GM21367 (cell line): Measurements from ENCODE around the gene NEURL3.
"Not testable (repeated sequence)": the region's sequence is repeated elsewhere in the genome, so short reads cannot be mapped to it uniquely, and the experiment has no call there.

ENCODE experiments used
- ATAC-seq: cut with Tn5 transposase; IDR thresholded peaks from one replicate; pipeline ENCODE4 v1.9.1; 2021; ENCODE audit not compliant: unreplicated experiment

NEURL3 gene, protein sequence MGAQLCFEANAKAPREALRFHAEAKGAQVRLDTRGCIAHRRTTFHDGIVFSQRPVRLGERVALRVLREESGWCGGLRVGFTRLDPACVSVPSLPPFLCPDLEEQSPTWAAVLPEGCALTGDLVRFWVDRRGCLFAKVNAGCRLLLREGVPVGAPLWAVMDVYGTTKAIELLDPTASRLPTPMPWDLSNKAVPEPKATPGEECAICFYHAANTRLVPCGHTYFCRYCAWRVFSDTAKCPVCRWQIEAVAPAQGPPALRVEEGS

DNA sequence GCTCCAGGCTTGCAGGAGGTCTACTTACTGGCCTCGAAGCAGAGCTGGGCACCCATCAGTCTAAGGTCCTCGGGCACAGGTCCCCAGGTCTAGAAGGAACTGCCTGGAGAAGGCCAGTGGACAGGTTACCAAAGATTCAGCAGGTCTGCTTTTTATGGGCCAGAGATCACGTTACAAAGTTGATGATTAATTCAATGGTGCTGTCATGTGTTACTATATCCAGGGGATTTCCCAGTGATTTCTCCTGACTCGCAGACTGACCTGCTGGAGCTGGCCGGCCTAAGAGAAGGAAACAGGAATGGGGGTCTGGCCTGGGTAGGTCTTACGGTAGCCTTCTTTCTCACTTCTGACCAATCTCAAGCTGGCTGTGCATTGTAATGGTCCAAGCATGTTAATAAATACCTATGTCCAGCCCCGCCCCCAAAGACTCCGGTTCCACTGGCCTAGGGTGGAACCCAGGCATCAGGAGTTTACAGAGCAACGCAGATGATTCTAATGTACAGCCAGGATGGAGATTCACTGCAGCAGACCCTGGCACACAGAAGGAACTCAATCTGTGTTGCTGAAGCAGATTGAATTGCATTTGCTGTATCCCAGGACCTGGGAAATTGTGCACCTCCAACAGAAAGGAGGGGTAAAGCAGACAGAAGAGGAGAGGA lies at the start of gene NEURL3:
Gene NEURL3, minus strand, starts transcription at position 127 of the 659 bp plus-strand sequence. Its CDS starts 71 bp downstream, at position 56.
- no peak for ATAC-seq

DNA sequence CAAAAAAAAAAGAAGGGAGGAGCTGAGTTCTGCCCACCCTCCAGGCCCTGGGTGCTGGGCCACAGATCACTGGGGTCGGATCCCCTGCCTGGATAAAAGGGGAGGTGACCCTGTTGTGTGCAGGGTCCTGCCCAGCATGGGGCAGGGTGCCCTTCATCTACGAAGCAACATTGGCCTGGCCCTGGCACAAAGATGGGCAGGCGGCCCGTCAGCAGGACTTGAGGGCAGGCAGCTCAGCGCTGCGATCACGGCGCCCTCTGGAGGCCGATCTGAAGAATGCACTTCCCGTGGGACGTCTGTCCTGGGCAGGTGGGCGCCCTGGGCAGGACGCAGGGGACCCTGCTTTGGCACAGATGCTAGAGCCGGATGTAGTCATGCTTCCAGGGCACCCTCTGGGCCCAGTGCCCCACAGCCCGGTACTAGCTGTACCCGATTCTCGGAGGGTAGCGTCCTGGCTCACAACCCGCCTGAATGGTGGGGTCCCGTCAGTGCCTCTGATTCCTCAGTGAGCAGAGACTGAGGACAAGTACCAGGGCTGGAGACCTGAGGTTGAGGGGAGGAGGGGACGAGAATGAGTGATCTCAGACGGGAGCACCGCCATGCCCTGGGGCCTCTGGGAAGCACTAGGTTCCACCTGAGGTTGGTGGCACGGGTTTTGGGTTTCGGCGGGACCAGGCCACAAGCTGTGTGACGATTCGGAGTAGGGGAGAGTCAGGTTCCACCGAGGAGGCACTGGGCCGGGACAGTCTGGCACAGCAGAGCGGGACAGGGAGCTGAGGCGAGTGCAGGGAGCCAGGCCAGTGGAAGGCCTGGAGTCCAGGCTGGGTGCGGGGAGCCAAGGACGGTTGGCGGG lies 49.4 kb upstream of the NEURL3 start:
- no peak for ATAC-seq

DNA sequence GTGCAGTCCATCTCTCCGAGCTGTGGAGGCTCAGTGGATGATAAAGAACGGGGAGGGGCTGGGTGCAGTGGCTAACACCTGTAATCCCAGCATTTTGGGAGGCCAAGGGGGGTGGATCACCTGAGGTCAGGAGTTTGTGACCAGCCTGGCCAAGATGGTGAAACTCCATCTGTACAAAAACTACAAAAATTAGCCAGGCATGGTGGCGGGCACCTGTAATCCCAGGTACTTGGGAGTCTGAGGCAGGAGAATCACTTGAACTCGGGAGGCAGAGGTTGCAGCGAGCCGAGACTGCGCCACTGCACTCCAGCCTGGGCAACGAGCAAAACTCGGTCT lies 48.8 kb upstream of the NEURL3 start:
- not testable (repeated sequence) for ATAC-seq

DNA sequence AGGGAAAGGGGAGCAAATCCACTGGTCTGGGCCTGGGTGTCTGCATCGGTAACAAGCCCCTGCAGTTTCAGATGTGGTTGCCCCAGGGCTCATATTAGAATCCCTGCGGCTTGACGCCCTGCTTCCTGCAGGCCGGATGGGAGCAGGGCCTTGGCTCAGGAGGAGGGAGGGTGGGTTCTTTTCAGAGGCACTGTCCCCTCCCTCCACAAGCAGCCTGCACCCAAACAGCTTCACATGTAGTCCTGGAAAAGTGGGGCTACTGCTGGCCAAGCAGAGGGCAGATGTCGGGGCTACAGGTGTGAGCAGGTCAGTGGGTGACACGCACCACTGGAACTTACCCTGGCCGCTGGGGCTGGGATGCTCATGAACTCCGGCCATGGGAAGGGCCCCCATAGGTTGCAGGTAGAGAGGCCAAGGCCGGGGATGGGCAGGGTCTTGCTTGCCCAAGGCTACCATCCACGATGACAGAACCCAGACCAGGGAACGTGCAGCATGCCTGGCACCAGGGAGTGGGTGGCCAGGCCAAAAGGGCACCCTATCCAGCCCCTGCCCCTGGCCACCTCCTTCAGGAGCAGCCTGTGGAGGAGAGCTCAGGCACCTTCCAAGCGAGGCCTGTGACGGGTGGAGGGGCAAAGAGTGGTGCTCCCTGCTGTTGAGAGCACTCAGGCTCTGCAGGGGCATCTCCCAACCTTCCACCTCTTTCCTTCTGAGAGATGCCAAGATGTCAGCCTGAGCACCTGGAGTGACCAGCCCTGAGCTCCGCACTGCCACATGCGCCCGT lies 48.2 kb upstream of the NEURL3 start:
- ATAC-seq: no peak

DNA sequence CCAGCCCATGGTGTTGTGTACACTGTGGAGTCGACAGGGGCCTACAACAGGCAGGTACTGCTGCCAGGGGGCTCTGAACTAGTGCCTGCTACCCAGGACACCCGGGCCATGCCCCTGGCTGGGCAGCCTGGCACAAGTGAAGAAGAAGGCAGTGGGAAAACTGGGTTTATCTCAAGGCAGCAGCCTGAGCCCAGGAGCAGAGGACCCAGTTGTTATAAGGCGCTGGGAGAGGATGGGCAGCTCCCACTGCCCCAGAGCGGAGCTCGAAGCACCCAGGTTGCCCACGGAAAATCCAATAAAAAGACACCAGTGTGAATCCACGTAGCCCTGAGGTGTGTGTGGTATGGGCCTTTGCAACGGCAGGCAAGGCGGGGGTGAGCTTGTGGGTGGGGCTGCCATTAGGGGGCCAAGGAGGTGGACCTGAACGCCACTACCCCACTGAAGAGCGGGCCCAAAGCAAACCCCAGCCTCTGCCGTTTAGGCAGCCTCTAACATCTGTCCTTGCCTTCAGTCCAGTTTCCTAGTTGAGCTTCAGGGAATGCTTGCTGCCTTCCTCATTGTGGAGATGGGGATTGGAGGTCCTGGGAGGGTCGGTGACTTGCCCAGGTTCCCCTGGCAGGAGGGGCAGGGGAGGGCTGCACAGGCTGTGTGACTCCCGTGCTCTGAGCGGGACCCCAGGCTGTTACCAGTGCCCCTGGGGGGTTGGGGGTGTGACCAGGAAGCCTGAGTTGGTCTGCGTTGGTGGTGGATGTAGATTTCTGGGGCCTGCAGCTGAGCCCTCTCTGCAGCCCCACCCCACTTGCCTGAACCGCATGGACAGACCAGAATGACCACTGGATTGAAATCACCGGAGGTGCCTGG lies 47.4 kb upstream of the NEURL3 start:
- no peak for ATAC-seq

DNA sequence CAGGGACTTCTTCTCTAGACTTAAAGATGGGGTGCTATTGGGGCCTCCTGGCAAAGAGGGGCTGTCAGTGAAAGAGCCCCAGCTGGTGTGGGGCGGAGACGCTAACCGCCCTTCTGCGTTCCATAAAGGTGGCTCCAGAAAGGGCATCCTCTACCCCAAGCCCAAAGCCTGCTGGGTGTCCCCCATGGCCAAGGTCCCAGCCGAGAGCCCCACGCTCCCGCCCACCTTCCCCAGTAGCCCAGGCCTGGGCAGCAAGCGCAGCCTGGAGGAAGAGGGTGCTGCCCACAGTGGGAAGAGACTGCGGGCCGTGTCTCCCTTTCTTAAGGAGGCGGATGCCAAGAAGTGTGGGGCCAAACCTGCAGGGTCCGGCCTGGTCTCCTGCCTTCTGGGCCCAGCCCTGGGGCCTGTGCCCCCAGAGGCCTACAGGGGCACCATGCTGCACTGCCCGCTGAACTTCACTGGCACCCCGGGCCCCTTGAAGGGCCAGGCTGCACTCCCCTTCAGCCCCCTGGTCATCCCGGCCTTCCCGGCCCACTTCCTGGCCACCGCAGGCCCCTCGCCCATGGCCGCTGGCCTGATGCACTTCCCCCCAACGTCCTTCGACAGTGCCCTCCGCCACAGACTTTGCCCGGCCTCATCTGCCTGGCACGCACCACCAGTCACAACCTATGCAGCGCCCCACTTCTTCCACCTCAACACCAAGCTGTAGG lies 46.6 kb upstream of the NEURL3 start:
- no peak for ATAC-seq

DNA sequence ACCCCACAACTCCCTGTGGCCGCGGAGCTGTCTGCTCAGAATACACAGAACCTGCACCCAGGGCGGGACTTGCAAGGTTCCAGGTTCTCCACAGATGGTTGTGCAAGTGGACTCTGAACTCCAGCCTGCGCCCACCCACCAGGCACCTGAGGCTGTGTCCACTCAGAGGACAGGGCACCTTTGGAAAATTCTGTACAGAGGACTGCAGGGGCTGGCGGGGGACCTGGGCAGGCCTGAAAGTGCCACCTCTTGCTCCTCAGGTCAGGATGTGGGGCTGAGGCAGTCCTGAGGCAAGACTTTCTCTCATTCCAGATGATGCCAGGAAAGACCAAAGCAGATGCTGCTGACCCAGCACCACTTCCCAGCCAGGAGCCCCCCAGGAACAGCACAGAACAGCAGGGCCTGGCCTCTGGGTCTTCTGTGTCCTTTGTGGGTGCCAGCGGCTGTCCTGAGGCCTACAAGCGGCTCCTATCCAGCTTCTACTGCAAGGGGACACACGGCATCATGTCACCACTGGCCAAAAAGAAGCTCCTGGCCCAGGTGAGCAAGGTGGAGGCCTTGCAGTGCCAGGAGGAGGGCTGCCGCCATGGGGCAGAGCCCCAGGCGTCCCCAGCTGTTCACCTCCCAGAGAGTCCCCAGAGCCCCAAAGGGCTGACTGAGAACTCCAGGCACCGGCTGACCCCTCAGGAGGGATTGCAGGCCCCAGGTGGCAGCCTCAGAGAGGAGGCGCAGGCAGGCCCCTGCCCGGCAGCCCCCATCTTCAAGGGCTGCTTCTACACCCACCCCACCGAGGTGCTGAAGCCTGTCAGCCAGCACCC lies 45.8 kb upstream of the NEURL3 start:
- ATAC-seq: no peak

DNA sequence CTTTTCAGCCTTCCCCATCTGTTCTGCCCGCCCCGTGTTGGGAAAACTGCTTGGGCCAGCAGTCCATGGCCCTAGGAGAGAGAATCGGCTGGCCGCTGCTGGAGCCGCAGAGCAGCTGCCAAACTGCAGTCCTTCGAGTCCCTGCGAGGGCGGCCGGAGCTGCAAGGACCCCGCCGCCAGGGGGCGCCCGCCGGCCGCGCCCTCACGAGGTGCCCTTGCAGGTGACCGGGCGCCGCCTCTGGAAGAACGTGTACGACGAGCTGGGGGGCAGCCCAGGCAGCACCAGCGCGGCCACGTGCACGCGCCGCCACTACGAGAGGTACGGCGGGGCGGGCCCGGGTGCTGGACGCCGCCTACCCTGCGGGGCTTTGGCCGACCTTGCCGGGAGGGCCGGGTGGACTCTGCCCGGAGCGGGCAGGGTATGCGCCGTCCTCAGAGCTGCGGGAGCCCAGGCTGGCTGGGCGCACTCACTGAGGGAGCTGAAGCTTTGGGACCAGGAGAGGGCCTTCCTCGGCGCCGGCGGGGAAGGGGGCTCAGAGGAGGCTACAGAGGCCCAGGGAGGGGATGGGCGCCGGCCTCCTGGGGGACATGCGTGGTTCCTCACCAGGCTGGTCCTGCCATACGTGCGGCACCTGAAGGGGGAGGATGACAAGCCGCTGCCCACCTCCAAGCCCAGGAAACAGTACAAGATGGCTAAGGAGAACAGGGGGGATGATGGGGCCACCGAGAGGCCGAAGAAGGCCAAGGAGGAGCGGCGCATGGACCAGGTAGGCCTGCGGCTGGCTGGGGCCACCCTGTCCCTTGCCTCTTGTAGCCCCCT lies 45.0 kb upstream of the NEURL3 start:
- ATAC-seq: no peak

DNA sequence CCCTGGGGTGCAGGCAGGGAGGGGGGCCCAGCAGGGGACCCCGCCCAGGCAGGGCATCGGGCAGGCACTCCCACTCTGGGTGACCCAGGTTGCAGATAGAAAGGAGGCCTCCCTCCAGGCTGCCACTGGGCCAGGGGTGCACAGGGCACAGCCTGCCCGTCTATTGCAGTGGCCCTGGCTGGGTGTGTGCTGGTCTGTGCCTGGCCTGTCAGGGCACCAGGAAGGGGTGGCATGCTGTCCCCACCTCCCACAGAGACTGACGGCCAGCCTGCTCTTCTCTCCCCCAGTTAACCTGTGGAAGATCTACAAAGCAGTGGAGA lies 44.3 kb upstream of the NEURL3 start:
- ATAC-seq: no peak

DNA sequence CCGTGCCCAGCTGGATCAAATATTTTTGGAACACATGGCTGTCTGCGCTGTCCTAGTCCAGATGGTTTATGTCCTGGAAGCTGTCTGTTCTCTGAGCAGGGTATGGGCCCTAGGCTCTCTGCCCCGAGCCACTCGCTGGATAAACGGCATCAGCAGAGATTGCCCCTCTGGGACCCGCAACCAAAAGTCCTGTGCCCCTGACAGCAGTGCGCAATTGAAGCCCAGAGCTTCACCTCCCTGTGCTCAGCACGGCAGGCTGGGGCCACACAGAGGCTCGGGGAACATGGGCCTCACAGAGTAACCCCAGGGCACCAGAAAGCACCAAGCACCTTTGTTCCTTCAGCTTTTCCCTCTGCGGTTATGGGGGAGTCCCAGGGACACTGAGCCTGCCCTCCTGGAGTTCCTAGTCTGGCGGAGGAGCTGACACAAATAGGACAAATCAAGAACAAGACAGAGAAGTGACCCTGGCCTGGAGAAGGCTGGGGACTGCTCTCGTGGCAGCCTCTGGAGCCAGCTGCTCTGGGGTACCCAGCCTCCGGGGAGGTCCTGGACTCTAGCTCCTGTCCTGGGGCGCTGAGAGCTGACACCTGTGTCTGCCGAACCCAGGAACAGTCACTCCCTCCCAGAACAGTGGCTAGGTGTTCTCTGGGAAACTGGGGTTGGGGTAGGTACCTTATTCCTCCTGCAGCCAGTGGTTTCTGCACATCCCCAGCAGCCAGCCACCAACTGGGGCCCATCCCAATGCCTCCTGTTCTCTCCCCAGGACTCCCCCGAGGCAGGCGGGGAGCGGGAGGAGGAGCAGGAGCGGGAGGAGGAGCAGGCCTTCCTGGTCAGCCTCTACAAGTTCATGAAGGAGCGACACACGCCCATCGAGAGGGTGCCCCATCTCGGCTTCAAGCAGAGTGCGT lies 43.7 kb upstream of the NEURL3 start:
- ATAC-seq: no peak

DNA sequence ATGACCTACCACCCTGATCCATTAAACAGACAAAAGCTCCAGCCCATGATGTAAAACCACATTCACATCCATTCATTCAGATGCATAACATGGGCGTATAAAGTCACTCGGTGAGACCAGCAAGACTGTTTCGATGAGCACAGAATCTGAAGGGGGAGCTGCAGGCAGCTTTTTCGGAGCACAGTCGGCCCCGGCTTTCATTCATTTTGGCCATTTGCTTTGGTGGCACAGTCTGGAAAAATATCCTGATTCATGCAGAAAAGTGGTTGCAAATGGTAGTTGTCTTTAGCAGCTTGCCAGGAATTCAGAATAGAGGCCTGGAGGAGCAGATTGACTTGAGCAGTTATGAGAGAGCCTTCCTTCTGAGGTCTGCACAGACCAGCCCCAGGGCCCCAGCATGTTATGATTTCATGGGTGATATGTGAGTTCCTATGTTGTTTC lies 42.6 kb upstream of the NEURL3 start:
- ATAC-seq: no peak

DNA sequence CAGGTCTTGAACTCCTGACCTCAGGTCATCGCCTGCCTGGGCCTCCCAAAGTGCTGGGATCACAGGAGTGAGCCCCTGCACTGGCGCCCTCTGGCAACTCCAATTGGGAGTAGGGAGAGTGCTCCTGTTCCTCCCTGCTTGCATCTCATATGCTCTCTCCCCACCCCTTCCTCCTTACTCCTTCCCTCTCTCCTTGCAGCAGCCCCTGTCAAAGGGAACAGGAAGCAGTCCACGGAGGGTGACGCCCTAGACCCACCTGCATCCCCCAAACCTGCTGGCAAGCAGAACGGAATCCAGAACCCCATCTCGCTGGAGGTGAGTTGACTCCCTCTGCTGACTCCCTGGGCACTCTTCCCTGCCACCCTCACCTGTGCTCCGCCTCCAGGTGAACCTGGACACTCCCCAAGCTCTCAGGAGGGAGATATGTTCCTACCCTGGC lies 42.1 kb upstream of the NEURL3 start:
- no peak for ATAC-seq

DNA sequence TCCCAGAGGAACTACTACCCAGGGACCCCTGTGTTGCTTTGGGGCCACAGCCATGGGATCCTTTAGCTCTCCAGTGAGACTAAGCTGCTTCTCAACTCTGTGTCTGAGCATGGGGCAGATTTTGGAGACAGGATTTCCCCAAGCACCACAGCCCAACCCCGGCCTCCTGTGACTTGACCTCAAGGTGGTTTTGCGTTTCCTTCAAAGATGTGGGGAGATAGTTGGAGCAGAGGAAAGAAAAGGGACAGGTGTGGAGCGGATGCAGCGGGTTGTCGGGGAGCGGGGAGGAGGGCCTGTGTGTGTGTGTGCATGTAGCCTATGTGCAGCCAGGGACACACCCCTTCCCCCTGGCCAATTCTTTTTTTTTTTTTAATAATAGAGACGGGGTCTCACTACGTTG lies 41.6 kb upstream of the NEURL3 start:
- ATAC-seq: no peak

DNA sequence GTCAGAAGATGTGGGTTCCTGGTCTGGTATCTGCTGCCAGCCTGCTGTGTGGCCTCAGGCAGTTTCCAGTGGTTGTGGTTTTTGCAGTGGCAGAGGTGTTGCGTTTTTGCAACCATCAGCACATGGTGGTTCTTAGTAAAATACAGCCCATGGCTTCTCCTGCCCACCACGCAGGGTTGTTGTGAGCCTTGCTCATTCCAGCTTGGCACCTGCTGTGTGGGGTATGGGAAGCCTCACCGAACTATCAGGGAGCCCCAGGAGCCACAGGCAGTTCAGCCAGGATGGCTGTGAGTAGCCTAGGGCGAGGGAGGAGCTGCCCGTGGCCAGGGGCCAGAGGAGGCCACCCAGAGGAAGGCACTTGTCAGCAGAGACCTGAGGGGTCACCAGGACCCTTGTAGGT lies 41.2 kb upstream of the NEURL3 start:
- no peak for ATAC-seq

DNA sequence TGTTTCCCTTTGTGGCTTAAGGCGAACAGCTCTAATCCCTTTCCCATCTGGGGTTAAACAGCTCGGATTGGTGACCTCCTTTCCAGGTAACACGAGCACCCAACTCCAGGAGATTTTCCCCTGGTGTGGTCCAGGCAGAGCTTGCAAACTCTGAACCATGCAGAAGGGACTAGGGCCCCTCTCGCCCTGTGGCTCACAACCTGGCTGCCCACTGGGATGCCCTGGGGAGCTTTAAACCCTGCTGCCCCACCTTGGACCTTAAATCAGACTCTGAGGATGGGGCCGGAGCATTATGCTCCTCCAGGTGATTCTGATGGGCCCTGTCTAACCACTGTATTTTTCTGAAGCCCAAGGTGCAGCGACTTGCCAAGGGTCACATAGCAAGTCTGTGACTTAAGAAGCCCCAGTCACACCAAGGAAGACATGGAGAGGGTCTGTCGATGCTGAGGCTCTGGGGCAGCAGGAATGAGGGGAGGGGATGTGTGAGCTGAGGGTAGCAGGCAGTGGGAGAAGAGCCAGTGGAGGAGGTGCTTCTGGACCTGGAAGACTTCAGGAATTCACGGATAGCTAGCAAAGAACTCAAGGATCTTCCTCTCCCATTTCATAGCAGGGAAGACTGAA lies 37.3 kb upstream of the NEURL3 start:
- ATAC-seq: no peak

DNA sequence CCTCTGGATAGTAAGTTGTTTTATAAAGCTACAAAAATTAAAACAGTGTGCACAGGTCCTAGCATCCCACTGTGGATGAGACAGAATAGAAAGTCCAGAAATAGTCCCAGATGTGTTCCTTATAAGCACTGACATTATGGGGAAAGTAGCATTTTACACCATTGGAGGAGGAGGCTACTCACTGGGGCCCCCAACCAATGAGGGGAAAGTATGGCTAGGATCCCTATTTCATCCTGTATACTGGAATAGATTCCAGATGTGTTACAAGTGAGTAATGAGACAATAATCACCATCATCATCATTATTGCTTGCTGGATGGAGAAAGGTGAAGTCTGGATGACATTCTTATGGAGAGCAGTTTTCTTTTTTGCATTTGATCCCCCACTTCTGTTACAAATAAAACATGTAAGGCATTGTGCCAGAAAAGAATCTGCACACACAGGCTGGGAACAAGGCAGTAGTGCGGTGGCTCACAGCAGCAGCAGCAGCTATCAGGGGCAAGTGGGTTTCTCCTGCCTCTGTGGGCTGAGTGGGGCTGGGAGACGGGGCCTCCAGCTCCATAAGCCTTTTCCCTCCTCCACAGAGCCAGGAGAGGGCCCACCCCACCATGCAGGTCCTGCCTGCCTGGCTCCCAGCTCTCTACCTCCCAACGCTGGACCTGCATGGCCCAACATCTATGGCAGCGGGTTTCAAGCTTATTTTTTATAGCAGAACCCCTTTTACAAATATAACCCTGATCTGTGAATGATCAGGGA lies 36.4 kb upstream of the NEURL3 start:
- no peak for ATAC-seq
